Skeletal muscle cell (primary cell): Measurements from ENCODE around the gene ATOH7.
"Not testable (repeated sequence)": the region's sequence is repeated elsewhere in the genome, so short reads cannot be mapped to it uniquely, and the experiment has no call there.

Source experiments
- DNase-seq: peaks from one replicate; pipeline ENCODE4 v3.0.0-alpha.2; 2010; ENCODE audit warnings: low read depth
- H3K4me3 ChIP-seq: 2 replicates; pipeline ENCODE4 v1.5.1; 2011; ENCODE audit warnings: low read depth, mild to moderate bottlenecking, control low read depth, low read length, moderate library complexity

ATOH7 gene

GRCh38 chr10:68231817-68232251 lies at the start of gene ATOH7:
ATOH7 (minus strand) TSS chr10:68232113; CDS start chr10:68231677, 436 bp downstream.
- H3K4me3 ChIP-seq, result peak within 1 kb of the TSS; percentile 65
- no peak for DNase-seq

GRCh38 chr10:68280758-68281157 lies 48.8 kb upstream of the ATOH7 start:
- no peak for DNase-seq

DNA sequence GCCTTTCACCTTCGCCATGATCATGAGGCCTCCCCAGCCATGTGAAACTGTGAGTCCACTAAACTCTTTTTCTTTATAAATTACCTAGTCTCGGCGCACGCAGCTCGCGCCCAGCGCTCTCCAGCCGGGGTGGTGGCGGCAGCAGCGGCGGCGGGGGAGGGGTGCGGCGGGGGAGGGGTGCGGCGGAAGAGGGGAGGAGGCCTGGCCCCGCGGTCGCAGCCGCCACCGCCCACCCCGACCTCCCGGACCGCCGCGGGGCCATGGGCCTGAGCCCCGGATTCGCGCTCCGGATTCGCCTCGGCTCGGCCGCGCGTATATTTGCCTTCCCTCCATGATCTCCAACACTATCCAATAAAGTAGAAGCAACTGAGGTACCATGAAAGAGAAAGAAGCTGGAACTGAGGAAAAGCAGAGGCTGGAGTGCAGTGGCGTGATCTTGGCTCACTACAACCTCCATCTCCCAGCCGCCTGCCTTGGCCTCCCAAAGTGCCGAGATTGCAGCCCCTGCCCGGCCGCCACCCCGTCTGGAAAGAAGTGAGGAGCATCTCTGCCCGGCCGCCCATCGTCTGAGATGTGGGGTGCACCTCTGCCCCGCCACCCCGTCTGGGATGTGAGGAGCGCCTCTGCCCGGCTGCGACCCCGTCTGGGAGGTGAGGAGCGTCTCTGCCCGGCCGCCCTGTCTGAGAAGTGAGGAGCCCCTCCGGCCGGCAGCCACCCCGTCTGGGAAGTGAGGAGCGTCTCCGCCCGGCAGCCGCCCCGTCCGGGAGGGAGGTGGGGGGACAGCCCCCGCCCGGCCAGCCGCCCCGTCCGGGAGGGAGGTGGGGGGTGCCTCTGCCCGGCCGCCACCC lies 47.2 kb upstream of the ATOH7 start:
- not testable (repeated sequence) for H3K4me3 ChIP-seq, DNase-seq

More at GRCh38 chr10:68280758-68281157, 48.8 kb upstream of the ATOH7 start:
- H3K4me3 ChIP-seq, result no peak overlapping the region

GRCh38 chr10:68277814-68278213 lies 45.9 kb upstream of the ATOH7 start:
- DNase-seq, H3K4me3 ChIP-seq: not testable (repeated sequence)

- no peak for DNase-seq
Observed at GRCh38 chr10:68276224-68276623, 44.3 kb upstream of the ATOH7 start.

GRCh38 chr10:68275600-68276126 lies 43.8 kb upstream of the ATOH7 start:
- no peak for DNase-seq
- H3K4me3 ChIP-seq, result no peak overlapping the region

More at GRCh38 chr10:68276224-68276623, 44.3 kb upstream of the ATOH7 start:
- no peak overlapping the region for H3K4me3 ChIP-seq

- no peak for DNase-seq
- H3K4me3 ChIP-seq, result no peak overlapping the region
Observed at GRCh38 chr10:68272833-68273232, 40.9 kb upstream of the ATOH7 start.

DNA sequence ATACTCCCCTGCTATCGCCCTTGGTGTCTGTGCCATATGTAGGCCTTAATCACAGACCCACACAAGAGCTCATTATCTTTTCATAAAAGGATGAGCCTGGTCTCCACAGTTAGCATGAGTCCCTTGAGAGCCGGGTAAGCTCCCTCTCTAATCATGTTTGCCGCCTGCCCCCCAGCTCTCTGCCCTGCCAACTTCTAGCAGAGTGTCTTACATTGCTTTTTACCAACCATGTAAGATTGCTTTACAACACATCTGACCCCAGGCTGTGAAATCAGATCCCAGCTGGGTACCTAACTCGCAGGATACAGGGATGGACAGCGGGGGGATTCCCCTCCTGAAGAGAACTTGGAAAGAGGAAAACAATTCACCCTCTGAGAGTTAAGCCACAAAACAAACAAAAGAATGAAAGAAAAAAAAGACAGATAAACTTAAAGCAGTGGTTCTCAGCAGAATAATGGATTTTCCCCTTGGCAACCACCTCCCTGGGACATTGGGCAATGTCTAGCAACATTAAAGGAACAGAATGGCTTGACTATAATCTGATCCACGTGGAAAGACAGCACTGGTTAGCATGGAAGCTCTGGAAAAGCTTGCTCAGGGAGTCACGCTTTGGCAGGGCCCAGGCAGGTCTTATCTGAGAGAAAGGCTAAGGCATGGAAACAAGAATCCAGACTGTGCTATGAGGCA lies 39.4 kb upstream of the ATOH7 start:
- no peak overlapping the region for H3K4me3 ChIP-seq
- DNase-seq, result no peak

GRCh38 chr10:68269562-68270290 lies 37.8 kb upstream of the ATOH7 start:
- no peak for DNase-seq
- H3K4me3 ChIP-seq, result no peak overlapping the region

DNA sequence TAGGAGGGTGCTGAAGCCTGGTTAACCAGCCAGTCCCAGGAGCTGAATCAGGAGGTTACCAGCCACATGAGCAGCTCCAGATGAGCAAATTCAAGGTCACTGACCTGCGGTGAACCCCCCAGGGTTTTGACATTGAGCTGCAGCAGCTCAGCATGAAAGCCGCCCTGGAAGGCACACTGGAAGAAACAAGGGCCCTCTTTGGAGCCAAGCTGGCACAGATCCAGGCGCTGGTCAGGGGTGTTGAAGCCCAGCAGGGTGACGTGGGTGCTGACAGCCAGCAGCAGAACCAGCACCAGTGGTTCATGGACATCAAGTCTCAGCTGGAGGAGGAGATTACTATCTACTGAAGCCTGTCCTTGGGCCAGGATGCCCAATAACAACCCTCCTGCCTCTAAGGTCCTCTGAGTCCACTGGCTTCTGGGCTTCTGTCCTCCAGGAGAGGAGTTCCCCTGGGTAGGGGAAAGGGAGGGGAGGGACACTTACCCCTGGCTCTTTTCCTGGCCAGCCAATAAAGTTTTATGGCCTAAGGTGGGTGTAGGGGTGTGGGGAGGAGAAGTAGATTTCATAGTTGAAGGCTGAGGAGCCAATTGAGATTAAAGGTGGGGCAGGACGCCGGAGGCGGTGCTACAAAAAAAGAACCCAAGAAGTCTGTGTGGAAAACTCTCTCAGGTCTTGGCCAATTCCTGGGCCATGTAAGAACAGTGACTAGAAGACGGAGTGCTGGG lies 29.4 kb upstream of the ATOH7 start:
- no peak overlapping the region for H3K4me3 ChIP-seq
- DNase-seq, result no peak

DNA sequence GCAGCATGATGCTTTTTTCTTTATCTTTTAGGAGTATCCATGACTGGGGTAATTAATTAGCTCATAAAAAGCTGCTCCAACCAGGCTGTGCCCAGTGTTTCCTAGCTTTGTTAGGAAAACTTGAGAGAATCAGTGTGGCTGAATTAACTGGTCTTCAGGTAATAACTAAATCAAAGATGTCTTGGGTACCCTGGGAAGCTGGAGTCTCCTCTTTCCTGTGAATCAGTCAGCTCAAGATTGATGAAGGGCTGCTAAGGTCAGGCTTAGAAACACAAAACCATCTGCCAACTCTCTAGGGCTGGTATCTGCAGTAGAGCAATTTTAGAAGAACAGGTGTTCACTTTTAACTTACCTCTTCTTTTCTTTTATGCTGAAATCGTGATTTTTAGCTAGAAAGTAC lies 21.4 kb upstream of the ATOH7 start:
- no peak overlapping the region for H3K4me3 ChIP-seq
- DNase-seq, result no peak

- no peak overlapping the region for H3K4me3 ChIP-seq
- no peak for DNase-seq
Observed at GRCh38 chr10:68251625-68252495, 19.9 kb upstream of the ATOH7 start.

- no peak for DNase-seq
- no peak overlapping the region for H3K4me3 ChIP-seq
Observed at GRCh38 chr10:68251151-68251550, 19.2 kb upstream of the ATOH7 start.

GRCh38 chr10:68249297-68249696 lies 17.4 kb upstream of the ATOH7 start:
- no peak for DNase-seq
- H3K4me3 ChIP-seq, result no peak overlapping the region

- H3K4me3 ChIP-seq, result no peak overlapping the region
- no peak for DNase-seq
Observed at GRCh38 chr10:68247931-68248330, 16.0 kb upstream of the ATOH7 start.

DNA sequence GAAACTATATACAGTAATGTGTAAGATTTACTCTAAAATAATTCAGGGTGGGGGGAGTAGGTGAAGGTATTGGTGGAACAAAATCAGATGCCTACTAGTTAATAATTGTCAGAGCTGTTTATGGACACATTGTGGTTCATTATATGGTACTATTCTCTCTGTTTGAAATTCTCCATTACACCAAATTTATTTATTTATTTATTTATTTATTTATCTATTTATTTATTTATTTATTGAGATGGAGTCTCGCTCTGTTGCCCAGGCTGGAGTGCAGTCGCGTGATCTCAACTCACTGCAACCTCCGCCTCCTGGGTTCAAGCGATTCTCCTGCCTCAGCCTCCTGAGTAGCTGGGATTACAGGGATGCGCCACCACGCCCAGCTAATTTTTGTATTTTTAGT lies 14.5 kb upstream of the ATOH7 start:
- DNase-seq, H3K4me3 ChIP-seq: not testable (repeated sequence)

GRCh38 chr10:68242051-68242450 lies 10.1 kb upstream of the ATOH7 start:
- H3K4me3 ChIP-seq, result no peak overlapping the region
- DNase-seq, result no peak

DNA sequence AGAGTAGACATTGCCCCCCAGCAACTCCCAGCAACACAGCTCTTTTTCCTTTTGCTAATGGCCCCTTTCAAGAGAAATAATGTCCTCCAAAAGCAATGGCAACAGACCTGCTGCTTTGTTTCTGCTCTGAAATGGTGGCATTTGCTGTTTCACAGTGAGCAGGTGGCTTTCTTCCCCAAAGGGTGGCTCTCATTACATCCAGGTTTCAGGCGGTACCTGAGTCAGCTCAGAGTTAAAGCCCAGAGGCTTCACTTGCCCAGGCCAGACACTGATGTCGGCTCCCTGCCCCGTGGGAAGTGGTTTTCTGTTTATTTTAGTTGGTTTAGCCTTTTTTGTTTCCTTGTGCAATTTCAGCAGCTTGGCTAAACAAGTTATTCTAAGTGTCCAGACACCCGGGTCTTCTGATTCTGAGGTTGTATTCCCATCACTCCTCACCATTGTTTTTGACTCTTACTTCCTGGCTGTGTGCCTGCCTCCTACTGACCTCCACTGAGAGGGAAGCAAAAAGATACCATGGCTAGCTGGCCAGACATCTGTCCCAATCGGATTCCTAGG lies 7.8 kb upstream of the ATOH7 start:
- no peak overlapping the region for H3K4me3 ChIP-seq
- no peak for DNase-seq
